Panc1 (cell line): ENCODE data around the gene SIN3B. TPM values are rescaled to one million over a fixed set of nuclear protein-coding genes. Genes with fewer than 3 reads are reported as not detected.

Source experiments
- ATAC-seq: fragments of 200-7000 bp; cut with Tn5 transposase; 2 replicates; pipeline ENCODE4 v1.9.1; 2020; ENCODE audit warnings: mild to moderate bottlenecking, moderate library complexity
- BruUV-seq: library from RNA; stranded (reverse); fragments of 400-500 nt; replicated peaks from 2 replicates; lab custom pipeline; 2021; lab: Mats Ljungman, UMichigan
- CTCF ChIA-PET: fragments of 300-600 bp; sonication (Branson Sonifier 250); formaldehyde crosslinking; loops from one replicate; lab custom pipeline; 2022; ENCODE audit warnings: antibody characterized with exemption; lab: Charles Lee
- POLR2A ChIA-PET: fragments of 300-600 bp; sonication (Branson Sonifier 250); formaldehyde crosslinking; loops from one replicate; lab custom pipeline; 2022; ENCODE audit warnings: antibody characterized with exemption; lab: Charles Lee
- DNase-seq: peaks from one replicate; pipeline ENCODE4 v3.0.0-alpha.2; 2010; ENCODE audit warnings: low read depth, low spot score
- H3K27ac ChIP-seq: 2 replicates; pipeline ENCODE4 v1.5.1; 2011; ENCODE audit warnings: mild to moderate bottlenecking, low read length, inconsistent platforms
- H3K27me3 ChIP-seq: fragments of 200-500 bp; sonication (Bioruptor generic); 2 replicates; pipeline ENCODE4 v1.6.0; 2014; ENCODE audit warnings: low read length, inconsistent platforms; ENCODE audit not compliant: control insufficient read depth, insufficient read depth
- H3K36me3 ChIP-seq: fragments of 200-500 bp; sonication (Bioruptor generic); 2 replicates; pipeline ENCODE4 v1.5.1; 2014; ENCODE audit warnings: inconsistent platforms, mild to moderate bottlenecking, low read length, moderate library complexity; ENCODE audit not compliant: control insufficient read depth, insufficient read depth
- H3K4me1 ChIP-seq: 2 replicates; pipeline ENCODE4 v1.5.1; 2011; ENCODE audit warnings: inconsistent platforms, mild to moderate bottlenecking, low read length, moderate library complexity; ENCODE audit not compliant: control insufficient read depth, insufficient read depth
- H3K4me3 ChIP-seq, 2 experiments: 2 replicates each; pipeline ENCODE4 v1.5.1; 2011 to 2012; ENCODE audit warnings: low read depth in 2 of 2, low read length in 2 of 2, mild to moderate bottlenecking in 2 of 2, inconsistent platforms in 1 of 2, moderate library complexity in 1 of 2
- H3K9me3 ChIP-seq: fragments of 200-500 bp; sonication (Bioruptor generic); 2 replicates; pipeline ENCODE4 v1.5.1; 2014; ENCODE audit warnings: low read depth, mild to moderate bottlenecking, inconsistent platforms, low read length, moderate library complexity; ENCODE audit not compliant: control insufficient read depth, insufficient read depth
- POLR2AphosphoS5 ChIP-seq: IDR thresholded peaks from 2 replicates; pipeline ENCODE4 v1.6.1; 2012; ENCODE audit warnings: mild to moderate bottlenecking, low read depth, low read length, moderate library complexity
- SIN3A ChIP-seq: IDR thresholded peaks from 2 replicates; pipeline ENCODE4 v1.6.1; 2012; ENCODE audit warnings: low read depth, mild to moderate bottlenecking, low read length, moderate library complexity, borderline replicate concordance; ENCODE audit not compliant: insufficient read depth
- TCF7L2 ChIP-seq: IDR thresholded peaks from 2 replicates; pipeline ENCODE4 v1.6.1; 2011; ENCODE audit warnings: mild to moderate bottlenecking, low read depth, low read length, inconsistent platforms
- in situ Hi-C: cut with HindIII; loops from 2 replicates; pipeline ENCODE4 v1.10.0; 2016; ENCODE audit warnings: low sequenced_read_pairs, low pct_unique_long_range_greater_than_20kb
- intact Hi-C: fragments of 100-400 bp; cut with micrococcal nuclease; formaldehyde crosslinking; loops from one replicate; pipeline ENCODE4 v1.10.0; 2022; ENCODE audit not compliant: unreplicated experiment
- total RNA-seq: library from RNA; stranded (reverse); gene quantifications from one replicate; pipeline ENCODE4 v1.2.1, GENCODE V29; 2021; ENCODE audit not compliant: unreplicated experiment
- TF ChIP-seq, protein P1 (sequence below): fragments of 450-650 bp; IDR thresholded peaks from 2 replicates; pipeline ENCODE4 v1.5.1; 2017; ENCODE audit warnings: mild to moderate bottlenecking
- TF ChIP-seq, protein P2 (sequence below), 2 experiments: IDR thresholded peaks; 2 replicates each; pipeline ENCODE4 v1.6.1; 2011 to 2012; ENCODE audit warnings: low read depth in 2 of 2, control low read depth in 1 of 2, low read length in 1 of 2, mild to moderate bottlenecking in 1 of 2, moderate library complexity in 1 of 2; ENCODE audit not compliant: insufficient read depth in 1 of 2

The SIN3B gene
- total RNA-seq, 1 experiment from 2014 or later = 47.0 TPM

GRCh38 chr19:16889883-16890460 lies 60.8 kb downstream of the SIN3B start:
- ChIA-PET POLR2A (no interaction called here), CTCF (no interaction called here)
- Histone ChIP-seq H3K27me3 (no peaks in the 10 kb centered on the region), H3K4me3 (no peak overlapping the region), H3K9me3 (no peaks in the 10 kb centered on the region), H3K27ac (no peak overlapping the region), H3K36me3 (no peaks in the 10 kb centered on the region), H3K4me1 (no peaks in the 10 kb centered on the region)
- ATAC-seq (no peak), DNase-seq (no peak)
- BruUV-seq = no TSS peak
- in situ Hi-C loops (no loop called here), intact Hi-C loops (loop anchor here (10.0 kb wide), 1 partner anchor 115 kb away; no protein-coding TSS in a partner anchor)
- TF ChIP-seq, protein P1, sequence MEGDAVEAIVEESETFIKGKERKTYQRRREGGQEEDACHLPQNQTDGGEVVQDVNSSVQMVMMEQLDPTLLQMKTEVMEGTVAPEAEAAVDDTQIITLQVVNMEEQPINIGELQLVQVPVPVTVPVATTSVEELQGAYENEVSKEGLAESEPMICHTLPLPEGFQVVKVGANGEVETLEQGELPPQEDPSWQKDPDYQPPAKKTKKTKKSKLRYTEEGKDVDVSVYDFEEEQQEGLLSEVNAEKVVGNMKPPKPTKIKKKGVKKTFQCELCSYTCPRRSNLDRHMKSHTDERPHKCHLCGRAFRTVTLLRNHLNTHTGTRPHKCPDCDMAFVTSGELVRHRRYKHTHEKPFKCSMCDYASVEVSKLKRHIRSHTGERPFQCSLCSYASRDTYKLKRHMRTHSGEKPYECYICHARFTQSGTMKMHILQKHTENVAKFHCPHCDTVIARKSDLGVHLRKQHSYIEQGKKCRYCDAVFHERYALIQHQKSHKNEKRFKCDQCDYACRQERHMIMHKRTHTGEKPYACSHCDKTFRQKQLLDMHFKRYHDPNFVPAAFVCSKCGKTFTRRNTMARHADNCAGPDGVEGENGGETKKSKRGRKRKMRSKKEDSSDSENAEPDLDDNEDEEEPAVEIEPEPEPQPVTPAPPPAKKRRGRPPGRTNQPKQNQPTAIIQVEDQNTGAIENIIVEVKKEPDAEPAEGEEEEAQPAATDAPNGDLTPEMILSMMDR = no peak
- TF ChIP-seq TCF7L2 (no peak), POLR2AphosphoS5 (no peak), SIN3A (no peak)
- TF ChIP-seq, protein P2, sequence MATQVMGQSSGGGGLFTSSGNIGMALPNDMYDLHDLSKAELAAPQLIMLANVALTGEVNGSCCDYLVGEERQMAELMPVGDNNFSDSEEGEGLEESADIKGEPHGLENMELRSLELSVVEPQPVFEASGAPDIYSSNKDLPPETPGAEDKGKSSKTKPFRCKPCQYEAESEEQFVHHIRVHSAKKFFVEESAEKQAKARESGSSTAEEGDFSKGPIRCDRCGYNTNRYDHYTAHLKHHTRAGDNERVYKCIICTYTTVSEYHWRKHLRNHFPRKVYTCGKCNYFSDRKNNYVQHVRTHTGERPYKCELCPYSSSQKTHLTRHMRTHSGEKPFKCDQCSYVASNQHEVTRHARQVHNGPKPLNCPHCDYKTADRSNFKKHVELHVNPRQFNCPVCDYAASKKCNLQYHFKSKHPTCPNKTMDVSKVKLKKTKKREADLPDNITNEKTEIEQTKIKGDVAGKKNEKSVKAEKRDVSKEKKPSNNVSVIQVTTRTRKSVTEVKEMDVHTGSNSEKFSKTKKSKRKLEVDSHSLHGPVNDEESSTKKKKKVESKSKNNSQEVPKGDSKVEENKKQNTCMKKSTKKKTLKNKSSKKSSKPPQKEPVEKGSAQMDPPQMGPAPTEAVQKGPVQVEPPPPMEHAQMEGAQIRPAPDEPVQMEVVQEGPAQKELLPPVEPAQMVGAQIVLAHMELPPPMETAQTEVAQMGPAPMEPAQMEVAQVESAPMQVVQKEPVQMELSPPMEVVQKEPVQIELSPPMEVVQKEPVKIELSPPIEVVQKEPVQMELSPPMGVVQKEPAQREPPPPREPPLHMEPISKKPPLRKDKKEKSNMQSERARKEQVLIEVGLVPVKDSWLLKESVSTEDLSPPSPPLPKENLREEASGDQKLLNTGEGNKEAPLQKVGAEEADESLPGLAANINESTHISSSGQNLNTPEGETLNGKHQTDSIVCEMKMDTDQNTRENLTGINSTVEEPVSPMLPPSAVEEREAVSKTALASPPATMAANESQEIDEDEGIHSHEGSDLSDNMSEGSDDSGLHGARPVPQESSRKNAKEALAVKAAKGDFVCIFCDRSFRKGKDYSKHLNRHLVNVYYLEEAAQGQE (IDR thresholded peaks at IDR 0.05; ENCODE audit: insufficient read depth in 1 of 2, low read depth in 2 of 2, low read length in 1 of 2) = no peak

DNA sequence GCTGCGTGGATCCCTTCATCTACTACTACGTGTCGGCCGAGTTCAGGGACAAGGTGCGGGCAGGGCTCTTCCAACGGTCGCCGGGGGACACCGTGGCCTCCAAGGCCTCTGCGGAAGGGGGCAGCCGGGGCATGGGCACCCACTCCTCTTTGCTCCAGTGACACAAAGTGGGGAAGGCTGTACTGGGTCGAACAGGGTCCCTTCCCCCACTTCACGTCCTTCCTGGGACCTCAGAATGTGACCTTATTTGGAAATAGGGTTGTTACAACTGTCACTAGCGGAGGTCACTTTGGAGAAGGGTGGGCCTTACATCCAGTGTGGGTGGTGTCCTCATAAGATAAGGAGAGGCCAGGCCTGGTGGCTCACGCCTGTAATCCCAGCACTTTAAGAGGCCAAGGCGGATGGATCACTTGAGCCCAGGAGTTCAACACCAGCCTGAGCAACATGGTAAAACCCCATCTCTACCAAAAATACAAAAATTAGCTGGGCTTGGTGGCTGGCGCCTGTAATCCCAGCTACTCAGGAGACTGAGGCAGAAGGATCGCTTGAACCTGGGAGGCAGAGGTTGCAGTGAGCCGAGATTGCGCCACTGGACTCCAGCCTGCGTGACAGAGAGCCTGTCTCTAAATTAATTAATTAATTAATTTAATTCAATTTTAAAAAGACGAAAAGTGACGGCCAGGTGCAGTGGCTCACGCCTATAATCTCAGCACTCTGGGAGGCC lies 61.4 kb downstream of the SIN3B start:
- in situ Hi-C loops (no loop called here), intact Hi-C loops (loop anchor here (10.0 kb wide), 1 partner anchor 116 kb away; no protein-coding TSS in a partner anchor)
- ChIA-PET POLR2A (no interaction called here), CTCF (no interaction called here)
- H3K27me3 ChIP-seq = no peaks in the 10 kb centered on the region
- DNase-seq (no peak), ATAC-seq (no peak)
- no TSS peak for BruUV-seq
- no peaks in the 10 kb centered on the region for H3K9me3 ChIP-seq
- no peaks in the 10 kb centered on the region for H3K36me3 ChIP-seq
- no peak overlapping the region for H3K4me3 ChIP-seq
- no peak overlapping the region for H3K27ac ChIP-seq
- no peaks in the 10 kb centered on the region for H3K4me1 ChIP-seq
- TF ChIP-seq TCF7L2 (no peak), POLR2AphosphoS5 (no peak), SIN3A (no peak)
- TF ChIP-seq, protein P2 (IDR thresholded peaks at IDR 0.05; ENCODE audit: insufficient read depth in 1 of 2, low read depth in 2 of 2, low read length in 1 of 2) = no peak
- TF ChIP-seq, protein P1 = no peak
